HepG2 (cell line): ENCODE measurements around the gene SLC25A25. TPM values are rescaled to one million over a fixed set of nuclear protein-coding genes. Genes with fewer than 3 reads are reported as not detected.

Source experiments
- ASH2L ChIP-seq: fragments of 300-600, 200-600 bp; sonication (generic); IDR thresholded peaks from 2 replicates; pipeline ENCODE4 v1.7.0; 2017; ENCODE audit warnings: low read depth, mild to moderate bottlenecking, moderate library complexity, mixed read lengths, low read length; ENCODE audit not compliant: insufficient read length
- CREM ChIP-seq, 2 experiments: sonication (generic) in 1 of 2; formaldehyde crosslinking in 1 of 2; IDR thresholded peaks; 2 replicates each; pipeline versions ENCODE4 v1.4.0 to v1.6.1; 2016 to 2020; ENCODE audit warnings: antibody characterized with exemption in 1 of 2, mild to moderate bottlenecking in 1 of 2, missing genetic modification reagents in 1 of 2
- DDIT3 ChIP-seq: sonication (generic); formaldehyde crosslinking; IDR thresholded peaks from 2 replicates; pipeline ENCODE4 v1.4.0; 2020; ENCODE audit warnings: mild to moderate bottlenecking, missing genetic modification reagents
- EP300 ChIP-seq, 3 experiments: sonication (generic) in 1 of 3; formaldehyde crosslinking in 1 of 3; IDR thresholded peaks; 2 replicates each; pipeline versions ENCODE4 v1.5.1 to v1.6.1; 2011 to 2020; ENCODE audit warnings: low read depth in 2 of 3, low read length in 2 of 3, borderline replicate concordance in 1 of 3, improper control_type of control experiment in 1 of 3, mild to moderate bottlenecking in 1 of 3, missing genetic modification reagents in 1 of 3, moderate library complexity in 1 of 3
- HCFC1 ChIP-seq: fragments of 150-350 bp; IDR thresholded peaks from 2 replicates; pipeline ENCODE4 v1.6.1; 2014; ENCODE audit warnings: low read depth, low read length
- MED8 ChIP-seq: sonication (generic); formaldehyde crosslinking; IDR thresholded peaks from 2 replicates; pipeline ENCODE4 v1.8.1; 2023; ENCODE audit warnings: mild to moderate bottlenecking, missing genetic modification reagents; ENCODE audit not compliant: insufficient replicate concordance
- NFE2L2 ChIP-seq: fragments of 150-350 bp; IDR thresholded peaks from 2 replicates; pipeline ENCODE4 v1.6.1; 2014; ENCODE audit warnings: low read length
- NFYC ChIP-seq: IDR thresholded peaks from 2 replicates; pipeline ENCODE4 v1.6.1; 2016; ENCODE audit warnings: missing genetic modification reagents, missing compliant biosample characterization
- PAX8 ChIP-seq: sonication (generic); formaldehyde crosslinking; IDR thresholded peaks from 2 replicates; pipeline ENCODE4 v1.8.0; 2022; ENCODE audit warnings: mild to moderate bottlenecking, missing genetic modification reagents, borderline replicate concordance
- PCBP1 ChIP-seq: fragments of 200-400 bp; formaldehyde crosslinking; IDR thresholded peaks from 2 replicates; pipeline ENCODE4 v1.6.1; 2017; ENCODE audit warnings: mild to moderate bottlenecking, low read depth, low read length, borderline replicate concordance
- PLSCR1 ChIP-seq: sonication (generic); formaldehyde crosslinking; IDR thresholded peaks from 2 replicates; pipeline ENCODE4 v1.5.0; 2020; ENCODE audit warnings: missing genetic modification reagents, mild to moderate bottlenecking, borderline replicate concordance
- RBFOX2 ChIP-seq: fragments of 200-400 bp; formaldehyde crosslinking; IDR thresholded peaks from 2 replicates; pipeline ENCODE4 v1.6.1; 2017; ENCODE audit warnings: low read depth, mild to moderate bottlenecking, low read length
- YEATS2 ChIP-seq: sonication (generic); formaldehyde crosslinking; IDR thresholded peaks from 2 replicates; pipeline ENCODE4 v1.4.0; 2020; ENCODE audit warnings: missing genetic modification reagents, borderline replicate concordance
- ZBTB44 ChIP-seq: sonication (generic); formaldehyde crosslinking; IDR thresholded peaks from 2 replicates; pipeline ENCODE4 v1.4.0; 2020; ENCODE audit warnings: missing genetic modification reagents
- ZFP41 ChIP-seq: sonication (generic); formaldehyde crosslinking; IDR thresholded peaks from 2 replicates; pipeline ENCODE4 v1.4.0; 2020; ENCODE audit warnings: mild to moderate bottlenecking, missing genetic modification reagents, borderline replicate concordance
- ZKSCAN5 ChIP-seq: sonication (generic); formaldehyde crosslinking; IDR thresholded peaks from 2 replicates; pipeline ENCODE4 v1.5.1; 2020; ENCODE audit warnings: mild to moderate bottlenecking, missing genetic modification reagents
- ZNF234 ChIP-seq: sonication (generic); formaldehyde crosslinking; conservative IDR thresholded peaks from 2 replicates; pipeline ENCODE4 v1.5.1; 2020; ENCODE audit warnings: mild to moderate bottlenecking, missing genetic modification reagents
- ZNF337 ChIP-seq: sonication (generic); formaldehyde crosslinking; IDR thresholded peaks from 2 replicates; pipeline ENCODE4 v1.5.1; 2020; ENCODE audit warnings: missing genetic modification reagents, low read depth, mild to moderate bottlenecking, borderline replicate concordance
- ZNF350 ChIP-seq: sonication (generic); formaldehyde crosslinking; IDR thresholded peaks from 2 replicates; pipeline ENCODE4 v1.4.0; 2020; ENCODE audit warnings: mild to moderate bottlenecking, low read depth, missing genetic modification reagents, borderline replicate concordance
- ZNF468 ChIP-seq: sonication (generic); formaldehyde crosslinking; IDR thresholded peaks from 2 replicates; pipeline ENCODE4 v1.8.0; 2022; ENCODE audit warnings: mild to moderate bottlenecking, moderate library complexity, missing genetic modification reagents
- ZNF564 ChIP-seq: sonication (generic); formaldehyde crosslinking; IDR thresholded peaks from 2 replicates; pipeline ENCODE4 v1.8.1; 2023; ENCODE audit warnings: mild to moderate bottlenecking, missing genetic modification reagents
- ZNF567 ChIP-seq: sonication (generic); formaldehyde crosslinking; IDR thresholded peaks from 2 replicates; pipeline ENCODE4 v1.8.1; 2023; ENCODE audit warnings: mild to moderate bottlenecking, missing genetic modification reagents, borderline replicate concordance
- ZNF644 ChIP-seq: IDR thresholded peaks from 2 replicates; pipeline ENCODE4 v1.6.1; 2016; ENCODE audit warnings: low read depth
- ZNF691 ChIP-seq: sonication (generic); formaldehyde crosslinking; IDR thresholded peaks from 2 replicates; pipeline ENCODE4 v1.4.0; 2020; ENCODE audit warnings: missing genetic modification reagents, low read depth, mild to moderate bottlenecking, borderline replicate concordance
- ZNF703 ChIP-seq: sonication (generic); formaldehyde crosslinking; IDR thresholded peaks from 2 replicates; pipeline ENCODE4 v1.5.1; 2020; ENCODE audit warnings: missing genetic modification reagents, mild to moderate bottlenecking, moderate library complexity, borderline replicate concordance
- ZNF773 ChIP-seq: sonication (generic); formaldehyde crosslinking; IDR thresholded peaks from 2 replicates; pipeline ENCODE4 v1.4.0; 2020; ENCODE audit warnings: missing genetic modification reagents, borderline replicate concordance
- polyA plus RNA-seq, 8 experiments: library from polyadenylated mRNA; depleted of rRNA in 3 of 8; stranded (reverse) in 7 of 8; unstranded in 1 of 8; fragments of >200 nt; fragmentation: Illumina TruSeq in 4 of 8; extraction: Trizol in 4 of 8; gene quantifications; 2 replicates each; pipeline versions ENCODE4 v1.2.1 to v1.2.3, GENCODE V29; 2011 to 2016; ENCODE audit warnings: low read depth in 4 of 8, missing spikeins in 1 of 8, mixed read lengths in 1 of 8; ENCODE audit not compliant: insufficient read depth in 1 of 8
- total RNA-seq, 5 experiments: library from RNA; depleted of rRNA; stranded (reverse); fragments of >200 nt; fragmentation: Illumina TruSeq; extraction: Trizol; gene quantifications; 2 replicates each; pipeline ENCODE4 v1.2.3, GENCODE V29; 2016; ENCODE audit warnings: low read depth in 1 of 5

Gene SLC25A25
- total and polyA plus RNA-seq, 2 of the 13 experiments (the other 11 are each of a cell fraction or from before 2014, with no cell fraction given) = 10.5 to 24.8 TPM

GRCh38 chr9:128067645-128068385 is at the start of gene SLC25A25 (continued):
- TF ChIP-seq ZBTB44 (CRISPR knock-in tag) = no peak
- no peak for TF ChIP-seq ZKSCAN5
- TF ChIP-seq CREM (IDR thresholded peaks at IDR 0.05) = no peak
- no peak for TF ChIP-seq CREM (CRISPR knock-in tag; IDR thresholded peaks at IDR 0.05)
- no peak for TF ChIP-seq EP300 (IDR thresholded peaks at IDR 0.05; ENCODE audit: low read depth in 2 of 2, low read length in 2 of 2)
- no peak for TF ChIP-seq EP300 (CRISPR knock-in tag; IDR thresholded peaks at IDR 0.05; ENCODE audit: borderline replicate concordance)
- TF ChIP-seq ZNF644 (CRISPR knock-in tag) = no peak
- no peak for TF ChIP-seq MED8 (CRISPR knock-in tag)
- no peak for TF ChIP-seq ZNF691 (CRISPR knock-in tag)
- TF ChIP-seq DDIT3 (CRISPR knock-in tag) = no peak
- no peak; the same call in 1 of the 2 replicates for TF ChIP-seq ZNF350 (CRISPR knock-in tag)
- no peak for TF ChIP-seq ZNF468 (CRISPR knock-in tag)
- no peak for TF ChIP-seq ZNF337
- TF ChIP-seq ZNF564 = no peak
- TF ChIP-seq ZNF234 = no peak
- TF ChIP-seq ZNF703 = no peak
- TF ChIP-seq PAX8 (CRISPR knock-in tag) = no peak
- no peak for TF ChIP-seq NFE2L2
- no peak for TF ChIP-seq HCFC1
- TF ChIP-seq ZNF773 (CRISPR knock-in tag) = no peak
- TF ChIP-seq PCBP1 = no peak
- TF ChIP-seq ASH2L = peak; percentile 79
- TF ChIP-seq ZFP41 (CRISPR knock-in tag) = no peak
- TF ChIP-seq NFYC (CRISPR knock-in tag) = peak; percentile 74
- no peak for TF ChIP-seq PLSCR1 (CRISPR knock-in tag)
- no peak for TF ChIP-seq YEATS2 (CRISPR knock-in tag)
- TF ChIP-seq RBFOX2 = peak; percentile 69
- no peak for TF ChIP-seq ZNF567
